ENCODE results near the gene PDE9A.

PDE9A gene

GRCh38 chr21:42768324-42769121, 115.1 kb downstream of the PDE9A start:
- TF ChIP-seq POLR2AphosphoS5 (IDR thresholded peaks at IDR 0.05; ENCODE audit: low read depth, low read length) = no peak
- no peak for TF ChIP-seq TAF1 (IDR thresholded peaks at IDR 0.05; ENCODE audit: low read depth, low read length)
- no peak for TF ChIP-seq POLR2A (IDR thresholded peaks at IDR 0.05; ENCODE audit: low read depth, low read length)
- TF ChIP-seq PAX5 (IDR thresholded peaks at IDR 0.05; ENCODE audit: insufficient read depth, low read length, severe bottlenecking) = no peak
- no peak for TF ChIP-seq POU2F2 (IDR thresholded peaks at IDR 0.05; ENCODE audit: low read depth, low read length)
- TF ChIP-seq SPI1 (IDR thresholded peaks at IDR 0.05; ENCODE audit: low read depth, low read length) = no peak
- no peak for DNase-seq (ENCODE audit: insufficient read length, low spot score)
- no peak for FAIRE-seq

GRCh38 chr21:42769183-42769819, 115.9 kb downstream of the PDE9A start:
- no peak for TF ChIP-seq POU2F2 (IDR thresholded peaks at IDR 0.05; ENCODE audit: low read depth, low read length)
- TF ChIP-seq POLR2AphosphoS5 (IDR thresholded peaks at IDR 0.05; ENCODE audit: low read depth, low read length) = no peak
- no peak for TF ChIP-seq SPI1 (IDR thresholded peaks at IDR 0.05; ENCODE audit: low read depth, low read length)
- TF ChIP-seq POLR2A (IDR thresholded peaks at IDR 0.05; ENCODE audit: low read depth, low read length) = no peak
- TF ChIP-seq TAF1 (IDR thresholded peaks at IDR 0.05; ENCODE audit: low read depth, low read length) = no peak
- TF ChIP-seq PAX5 (IDR thresholded peaks at IDR 0.05; ENCODE audit: insufficient read depth, low read length, severe bottlenecking) = no peak
- no peak for DNase-seq (ENCODE audit: insufficient read length, low spot score)
- FAIRE-seq = peak; percentile 31

GRCh38 chr21:42769820-42770716, 116.6 kb downstream of the PDE9A start:
- TF ChIP-seq POLR2AphosphoS5 (IDR thresholded peaks at IDR 0.05; ENCODE audit: low read depth, low read length) (no peak), TAF1 (IDR thresholded peaks at IDR 0.05; ENCODE audit: low read depth, low read length) (no peak), PAX5 (IDR thresholded peaks at IDR 0.05; ENCODE audit: insufficient read depth, low read length, severe bottlenecking) (no peak), SPI1 (IDR thresholded peaks at IDR 0.05; ENCODE audit: low read depth, low read length) (no peak), POU2F2 (IDR thresholded peaks at IDR 0.05; ENCODE audit: low read depth, low read length) (no peak), POLR2A (IDR thresholded peaks at IDR 0.05; ENCODE audit: low read depth, low read length) (no peak)
- FAIRE-seq (no peak), DNase-seq (ENCODE audit: insufficient read length, low spot score) (no peak)

- no peak for TF ChIP-seq POU2F2 (IDR thresholded peaks at IDR 0.05; ENCODE audit: low read depth, low read length)
- no peak for TF ChIP-seq TAF1 (IDR thresholded peaks at IDR 0.05; ENCODE audit: low read depth, low read length)
- TF ChIP-seq PAX5 (IDR thresholded peaks at IDR 0.05; ENCODE audit: insufficient read depth, low read length, severe bottlenecking) = no peak
- FAIRE-seq (no peak), DNase-seq (ENCODE audit: insufficient read length, low spot score) (no peak)
Observed at GRCh38 chr21:42770717-42771502, 117.5 kb downstream of the PDE9A start.

- no peak for FAIRE-seq
- DNase-seq (ENCODE audit: insufficient read length, low spot score) = no peak
- TF ChIP-seq TAF1 (IDR thresholded peaks at IDR 0.05; ENCODE audit: low read depth, low read length) (no peak), SPI1 (IDR thresholded peaks at IDR 0.05; ENCODE audit: low read depth, low read length) (no peak), POU2F2 (IDR thresholded peaks at IDR 0.05; ENCODE audit: low read depth, low read length) (no peak)
Observed at GRCh38 chr21:42771503-42771805, 118.0 kb downstream of the PDE9A start.

- TF ChIP-seq PAX5 (IDR thresholded peaks at IDR 0.05; ENCODE audit: insufficient read depth, low read length, severe bottlenecking) (no peak), TAF1 (IDR thresholded peaks at IDR 0.05; ENCODE audit: low read depth, low read length) (no peak), POLR2AphosphoS5 (IDR thresholded peaks at IDR 0.05; ENCODE audit: low read depth, low read length) (no peak), POLR2A (IDR thresholded peaks at IDR 0.05; ENCODE audit: low read depth, low read length) (no peak), POU2F2 (IDR thresholded peaks at IDR 0.05; ENCODE audit: low read depth, low read length) (no peak), SPI1 (IDR thresholded peaks at IDR 0.05; ENCODE audit: low read depth, low read length) (no peak)
- FAIRE-seq (no peak), DNase-seq (ENCODE audit: insufficient read length, low spot score) (no peak)
Observed at GRCh38 chr21:42775123-42775522, 121.7 kb downstream of the PDE9A start.

- DNase-seq (ENCODE audit: insufficient read length, low spot score) (no peak), FAIRE-seq (no peak)
Observed at GRCh38 chr21:42775891-42776290, 122.5 kb downstream of the PDE9A start.

GRCh38 chr21:42777064-42777756, 123.8 kb downstream of the PDE9A start:
- TF ChIP-seq POU2F2 (IDR thresholded peaks at IDR 0.05; ENCODE audit: low read depth, low read length) = no peak
- no peak for TF ChIP-seq PAX5 (IDR thresholded peaks at IDR 0.05; ENCODE audit: insufficient read depth, low read length, severe bottlenecking)
- no peak for TF ChIP-seq TAF1 (IDR thresholded peaks at IDR 0.05; ENCODE audit: low read depth, low read length)
- no peak for TF ChIP-seq POLR2AphosphoS5 (IDR thresholded peaks at IDR 0.05; ENCODE audit: low read depth, low read length)
- TF ChIP-seq POLR2A (IDR thresholded peaks at IDR 0.05; ENCODE audit: low read depth, low read length) = no peak
- TF ChIP-seq SPI1 (IDR thresholded peaks at IDR 0.05; ENCODE audit: low read depth, low read length) = no peak
- no peak for DNase-seq (ENCODE audit: insufficient read length, low spot score)
- FAIRE-seq = no peak

More at GRCh38 chr21:42775891-42776290, 122.5 kb downstream of the PDE9A start:
- TF ChIP-seq TAF1 (IDR thresholded peaks at IDR 0.05; ENCODE audit: low read depth, low read length) (no peak), POLR2AphosphoS5 (IDR thresholded peaks at IDR 0.05; ENCODE audit: low read depth, low read length) (no peak), POU2F2 (IDR thresholded peaks at IDR 0.05; ENCODE audit: low read depth, low read length) (no peak), PAX5 (IDR thresholded peaks at IDR 0.05; ENCODE audit: insufficient read depth, low read length, severe bottlenecking) (no peak), SPI1 (IDR thresholded peaks at IDR 0.05; ENCODE audit: low read depth, low read length) (no peak), POLR2A (IDR thresholded peaks at IDR 0.05; ENCODE audit: low read depth, low read length) (no peak)
